ENCODE results near the gene APCDD1L. TPM values are rescaled to one million over a fixed set of nuclear protein-coding genes. Genes with fewer than 3 reads are reported as not detected.
A peak's percentile ranks its signal among the peaks of the same experiment; 100 is the strongest.

APCDD1L gene
- total RNA-seq, 6 experiments from 2014 or later: 14.5 to 43.3 (median 34.9) TPM

- no peak overlapping the region for H3K4me3 Mint-ChIP-seq
- H3K27ac Mint-ChIP-seq: no peak overlapping the region
- H3K27me3 Mint-ChIP-seq (ENCODE audit: insufficient read depth): peaks cover 1% of the 10 kb centered on the region; the same call in 1 of the 2 replicates
- no peak for TF ChIP-seq CTCF (IDR thresholded peaks at IDR 0.05)
- DNase-seq: no peak
- H3K36me3 Mint-ChIP-seq (ENCODE audit: low read depth): peaks cover 5% of the 10 kb centered on the region; the same call in 1 of the 2 replicates
- H3K4me1 Mint-ChIP-seq (ENCODE audit: low read depth): peaks cover 48% of the 10 kb centered on the region
- H3K9me3 Mint-ChIP-seq: no peaks in the 10 kb centered on the region
These were observed 3.2 kb upstream of the APCDD1L start for GRCh38 chr20:58518387-58518786.

GRCh38 chr20:58514321-58515232, 622 bp downstream of the APCDD1L start:
- H3K4me3 Mint-ChIP-seq: peak overlapping the region; percentile 93
- H3K27me3 Mint-ChIP-seq (ENCODE audit: insufficient read depth): peaks cover 7% of the 10 kb centered on the region; the same call in 1 of the 2 replicates
- H3K36me3 Mint-ChIP-seq (ENCODE audit: low read depth): no peaks in the 10 kb centered on the region
- peak overlapping the region; percentile 63; the same call in 1 of the 2 replicates for H3K27ac Mint-ChIP-seq
- no peak for TF ChIP-seq CTCF (IDR thresholded peaks at IDR 0.05)
- no peak for DNase-seq
- no peaks in the 10 kb centered on the region for H3K9me3 Mint-ChIP-seq
- peaks cover 63% of the 10 kb centered on the region for H3K4me1 Mint-ChIP-seq (ENCODE audit: low read depth)

- peaks cover 7% of the 10 kb centered on the region; the same call in 1 of the 2 replicates for H3K27me3 Mint-ChIP-seq (ENCODE audit: insufficient read depth)
- H3K27ac Mint-ChIP-seq: no peak overlapping the region
- no peaks in the 10 kb centered on the region for H3K9me3 Mint-ChIP-seq
- peak overlapping the region; percentile 93 for H3K4me3 Mint-ChIP-seq
- peaks cover 63% of the 10 kb centered on the region for H3K4me1 Mint-ChIP-seq (ENCODE audit: low read depth)
- no peak for DNase-seq
- no peaks in the 10 kb centered on the region for H3K36me3 Mint-ChIP-seq (ENCODE audit: low read depth)
- TF ChIP-seq CTCF (IDR thresholded peaks at IDR 0.05): no peak
These were observed 1.5 kb downstream of the APCDD1L start for GRCh38 chr20:58513580-58514285.

- no peaks in the 10 kb centered on the region for H3K9me3 Mint-ChIP-seq
- no peak for TF ChIP-seq CTCF (IDR thresholded peaks at IDR 0.05)
- H3K27ac Mint-ChIP-seq: no peak overlapping the region
- no peak for DNase-seq
- H3K27me3 Mint-ChIP-seq (ENCODE audit: insufficient read depth): peaks cover 7% of the 10 kb centered on the region; the same call in 1 of the 2 replicates
- H3K36me3 Mint-ChIP-seq (ENCODE audit: low read depth): no peaks in the 10 kb centered on the region
- peak overlapping the region; percentile 93; the same call in 1 of the 2 replicates for H3K4me3 Mint-ChIP-seq
- peaks cover 58% of the 10 kb centered on the region for H3K4me1 Mint-ChIP-seq (ENCODE audit: low read depth)
These were observed 2.2 kb downstream of the APCDD1L start for GRCh38 chr20:58512808-58513552.

- no peak for DNase-seq
- Mint-ChIP-seq H3K4me3 (peak overlapping the region; percentile 29; the same call in 1 of the 2 replicates), H3K27ac (no peak overlapping the region), H3K27me3 (ENCODE audit: insufficient read depth) (peaks cover 7% of the 10 kb centered on the region; the same call in 1 of the 2 replicates), H3K4me1 (ENCODE audit: low read depth) (peaks cover 46% of the 10 kb centered on the region), H3K36me3 (ENCODE audit: low read depth) (no peaks in the 10 kb centered on the region), H3K9me3 (no peaks in the 10 kb centered on the region)
- no peak for TF ChIP-seq CTCF (IDR thresholded peaks at IDR 0.05)
These were observed 3.3 kb downstream of the APCDD1L start for GRCh38 chr20:58511861-58512260.
